ENCODE results near the gene NTN1. TPM values are rescaled to one million over a fixed set of nuclear protein-coding genes. Genes with fewer than 3 reads are reported as not detected.

NTN1 gene
- total RNA-seq, 2 donors from 2014 or later, result 17.0 to 40.4 TPM

DNA sequence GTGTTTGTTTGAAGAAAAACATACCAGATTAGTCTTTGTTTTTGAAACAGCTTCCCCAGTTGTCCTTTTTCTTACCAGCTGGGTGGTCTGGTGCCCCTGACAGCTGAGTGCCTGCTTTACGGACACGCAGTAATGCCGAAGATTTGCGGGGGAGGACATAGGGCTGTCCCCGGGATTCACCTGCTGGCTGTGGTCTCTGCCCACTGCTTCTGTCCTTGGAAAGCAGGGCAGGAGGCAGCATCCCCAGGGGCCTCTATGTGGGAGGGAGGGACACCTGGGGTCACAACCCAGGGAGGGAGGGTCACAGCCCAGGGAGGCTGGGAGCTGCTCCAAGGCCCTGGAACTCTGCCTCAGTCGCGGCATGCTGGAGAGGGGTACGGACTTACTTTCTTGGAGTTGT, 221.7 kb downstream of the NTN1 start:
- H3K4me3 ChIP-seq (ENCODE audit: low read length), result no peak overlapping the region
- TF ChIP-seq, protein P1, sequence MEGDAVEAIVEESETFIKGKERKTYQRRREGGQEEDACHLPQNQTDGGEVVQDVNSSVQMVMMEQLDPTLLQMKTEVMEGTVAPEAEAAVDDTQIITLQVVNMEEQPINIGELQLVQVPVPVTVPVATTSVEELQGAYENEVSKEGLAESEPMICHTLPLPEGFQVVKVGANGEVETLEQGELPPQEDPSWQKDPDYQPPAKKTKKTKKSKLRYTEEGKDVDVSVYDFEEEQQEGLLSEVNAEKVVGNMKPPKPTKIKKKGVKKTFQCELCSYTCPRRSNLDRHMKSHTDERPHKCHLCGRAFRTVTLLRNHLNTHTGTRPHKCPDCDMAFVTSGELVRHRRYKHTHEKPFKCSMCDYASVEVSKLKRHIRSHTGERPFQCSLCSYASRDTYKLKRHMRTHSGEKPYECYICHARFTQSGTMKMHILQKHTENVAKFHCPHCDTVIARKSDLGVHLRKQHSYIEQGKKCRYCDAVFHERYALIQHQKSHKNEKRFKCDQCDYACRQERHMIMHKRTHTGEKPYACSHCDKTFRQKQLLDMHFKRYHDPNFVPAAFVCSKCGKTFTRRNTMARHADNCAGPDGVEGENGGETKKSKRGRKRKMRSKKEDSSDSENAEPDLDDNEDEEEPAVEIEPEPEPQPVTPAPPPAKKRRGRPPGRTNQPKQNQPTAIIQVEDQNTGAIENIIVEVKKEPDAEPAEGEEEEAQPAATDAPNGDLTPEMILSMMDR (conservative IDR thresholded peaks at IDR 0.05), result no peak
- peaks cover 3% of the 10 kb centered on the region for H3K36me3 Mint-ChIP-seq (ENCODE audit: low read depth)
- H3K4me1 Mint-ChIP-seq, result peaks cover 32% of the 10 kb centered on the region
- no peak overlapping the region for H3K27ac ChIP-seq (ENCODE audit: low read depth, low read length)
- H3K9me3 Mint-ChIP-seq, result no peaks in the 10 kb centered on the region
- no peaks in the 10 kb centered on the region for H3K9me3 ChIP-seq (ENCODE audit: control insufficient read depth, low read length)
- peaks cover 5% of the 10 kb centered on the region for H3K36me3 ChIP-seq (ENCODE audit: control insufficient read depth, insufficient read depth, low read length)
- H3K27me3 Mint-ChIP-seq (ENCODE audit: insufficient read depth), result peaks cover 3% of the 10 kb centered on the region
- no peak overlapping the region for H3K9ac ChIP-seq (ENCODE audit: extremely low read depth, low read length, poor library complexity, severe bottlenecking)
- no peak overlapping the region for H3K4me3 Mint-ChIP-seq
- peaks cover 12% of the 10 kb centered on the region for H3K4me1 ChIP-seq (ENCODE audit: control insufficient read depth, insufficient read depth, low read length)
- no peaks in the 10 kb centered on the region for H3K27me3 ChIP-seq (ENCODE audit: control insufficient read depth, insufficient read depth, low read length, poor library complexity, severe bottlenecking)
- WGBS, 2 experiments (ENCODE audit: insufficient coverage in 1 of 2, insufficient read length in 1 of 2), result 88 to 92% methylated on average over 8 of the region's 8 CpGs
- no peak for DNase-seq
- H3K27ac Mint-ChIP-seq, result no peak overlapping the region

DNA sequence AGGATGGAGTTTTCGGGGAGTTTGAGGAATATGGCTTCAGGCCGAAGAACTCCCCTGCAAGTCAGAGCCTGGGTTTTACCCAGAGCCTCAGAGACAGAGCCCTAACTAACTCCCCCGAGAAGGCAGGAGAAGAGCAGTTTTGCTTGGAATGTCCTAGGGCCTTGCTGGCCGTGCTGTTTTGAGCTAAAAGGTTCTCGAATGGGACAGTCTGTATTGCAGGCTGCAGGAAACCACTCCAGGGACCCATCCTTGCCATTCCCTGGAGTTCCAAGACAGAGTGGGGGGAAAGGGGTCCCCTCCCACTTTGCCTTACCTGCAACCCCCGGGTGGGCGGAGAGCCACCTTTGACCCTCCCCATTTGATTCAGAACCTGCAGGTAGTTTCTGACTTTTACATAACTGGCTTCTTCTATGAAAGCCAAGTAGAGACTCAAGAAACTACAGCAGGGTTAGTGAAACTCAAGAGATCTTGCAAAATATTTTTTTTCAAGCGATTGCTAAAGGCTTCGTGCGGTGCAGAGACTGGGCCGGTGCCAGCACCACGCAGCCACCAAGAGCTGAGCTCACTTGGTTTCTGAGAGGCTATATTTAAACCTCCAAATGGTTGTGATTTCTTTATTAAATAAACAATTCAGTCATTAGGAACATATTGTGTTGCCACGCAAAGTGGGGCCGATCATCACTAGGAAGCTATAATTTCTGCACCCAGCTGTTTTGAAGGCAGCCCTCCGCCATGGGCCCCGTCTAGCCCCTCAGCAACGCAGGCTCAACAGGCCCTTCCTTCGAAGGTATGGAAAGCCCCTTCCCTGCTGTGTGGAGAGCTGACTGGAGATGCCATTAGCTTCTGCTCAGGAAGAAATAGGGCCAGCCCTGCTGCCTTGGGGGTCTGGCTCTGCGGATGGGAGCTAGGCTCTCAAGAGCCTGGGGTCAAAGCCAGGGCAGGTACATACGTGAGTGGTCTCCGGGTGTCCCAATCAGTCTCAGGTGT, 223.0 kb downstream of the NTN1 start:
- Histone ChIP-seq H3K27ac (ENCODE audit: low read depth, low read length) (no peak overlapping the region), H3K36me3 (ENCODE audit: control insufficient read depth, insufficient read depth, low read length) (peaks cover 1% of the 10 kb centered on the region), H3K4me1 (ENCODE audit: control insufficient read depth, insufficient read depth, low read length) (peaks cover 10% of the 10 kb centered on the region), H3K27me3 (ENCODE audit: control insufficient read depth, insufficient read depth, low read length, poor library complexity, severe bottlenecking) (no peaks in the 10 kb centered on the region), H3K4me3 (ENCODE audit: low read length) (no peak overlapping the region), H3K9ac (ENCODE audit: extremely low read depth, low read length, poor library complexity, severe bottlenecking) (no peak overlapping the region), H3K9me3 (ENCODE audit: control insufficient read depth, low read length) (no peaks in the 10 kb centered on the region)
- Mint-ChIP-seq H3K9me3 (no peaks in the 10 kb centered on the region), H3K27ac (no peak overlapping the region), H3K36me3 (ENCODE audit: low read depth) (peaks cover 3% of the 10 kb centered on the region), H3K27me3 (ENCODE audit: insufficient read depth) (no peaks in the 10 kb centered on the region), H3K4me3 (no peak overlapping the region), H3K4me1 (peaks cover 22% of the 10 kb centered on the region)
- 91 to 93% methylated on average over 15 to 21 of the region's 21 CpGs for WGBS, 2 experiments (ENCODE audit: insufficient coverage in 1 of 2, insufficient read length in 1 of 2)
- no peak for DNase-seq
- TF ChIP-seq, protein P1 (conservative IDR thresholded peaks at IDR 0.05), result no peak

DNA sequence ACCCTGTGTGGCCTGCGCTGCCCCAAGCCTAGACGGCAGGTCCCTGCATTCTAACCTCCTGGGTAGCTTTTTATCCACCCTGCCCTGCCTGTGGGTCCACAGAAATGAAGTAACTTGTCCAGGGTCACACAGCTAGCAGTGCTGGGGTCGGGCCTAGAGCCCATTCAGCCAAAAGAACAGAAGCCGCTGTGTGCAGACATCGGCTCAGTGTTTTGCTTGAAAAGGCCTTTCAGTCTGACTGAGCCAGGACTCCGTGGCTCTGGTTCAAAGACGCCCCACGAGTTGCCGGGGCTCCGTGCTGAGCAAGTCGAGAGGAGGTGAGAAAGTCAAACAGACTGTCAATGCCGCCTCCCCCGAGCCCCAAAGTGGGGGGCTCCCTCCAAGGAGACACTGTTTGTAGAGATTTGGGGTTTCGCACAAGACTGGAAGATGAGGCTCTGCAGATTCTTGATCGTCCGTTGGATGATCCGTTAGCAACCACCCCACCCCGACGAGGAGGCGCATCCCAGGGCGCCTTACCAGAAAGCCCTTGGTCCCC, 226.2 kb downstream of the NTN1 start:
- H3K4me3 ChIP-seq (ENCODE audit: low read length), result no peak overlapping the region
- Mint-ChIP-seq H3K4me3 (no peak overlapping the region), H3K4me1 (peaks cover 7% of the 10 kb centered on the region), H3K27ac (no peak overlapping the region), H3K9me3 (no peaks in the 10 kb centered on the region), H3K36me3 (ENCODE audit: low read depth) (peaks cover 9% of the 10 kb centered on the region), H3K27me3 (ENCODE audit: insufficient read depth) (no peaks in the 10 kb centered on the region)
- no peaks in the 10 kb centered on the region for H3K27me3 ChIP-seq (ENCODE audit: control insufficient read depth, insufficient read depth, low read length, poor library complexity, severe bottlenecking)
- H3K9ac ChIP-seq (ENCODE audit: extremely low read depth, low read length, poor library complexity, severe bottlenecking), result no peak overlapping the region
- TF ChIP-seq, protein P1 (conservative IDR thresholded peaks at IDR 0.05), result no peak
- no peaks in the 10 kb centered on the region for H3K36me3 ChIP-seq (ENCODE audit: control insufficient read depth, insufficient read depth, low read length)
- WGBS, 2 experiments (ENCODE audit: insufficient coverage in 1 of 2, insufficient read length in 1 of 2), result 87 to 95% methylated on average over 18 to 21 of the region's 21 CpGs
- no peak overlapping the region for H3K27ac ChIP-seq (ENCODE audit: low read depth, low read length)
- H3K9me3 ChIP-seq (ENCODE audit: control insufficient read depth, low read length), result no peaks in the 10 kb centered on the region
- no peaks in the 10 kb centered on the region for H3K4me1 ChIP-seq (ENCODE audit: control insufficient read depth, insufficient read depth, low read length)
- no peak for DNase-seq
